Measurements from ENCODE around the gene TM7SF2. TPM values are rescaled to one million over a fixed set of nuclear protein-coding genes. Genes with fewer than 3 reads are reported as not detected.
A peak's percentile ranks its signal among the peaks of the same experiment; 100 is the strongest.

The TM7SF2 gene
- total and polyA plus RNA-seq, 10 donors = 8.9 to 29.7 (median 14.3) TPM

- Histone ChIP-seq H3K36me3 (peaks cover 0 to 92% (median 18%) of the 10 kb centered on the region in 6 donors), H3K27ac (no peak overlapping the region), H3K9me3 (no peaks in the 10 kb centered on the region), H3K4me1 (peaks cover 3 to 42% (median 10%) of the 10 kb centered on the region in 6 donors), H3K27me3 (replicated peaks in 1 of 7) (no peaks in the 10 kb centered on the region), H3K4me3 (no peak overlapping the region)
- no peak for DNase-seq
- intact Hi-C loops (cut with DNase I; ENCODE audit: low total_unique reads) = no loop called here
- TF ChIP-seq POLR2AphosphoS5 (IDR thresholded peaks at IDR 0.05) = no peak
- no peak for TF ChIP-seq CTCF (IDR thresholded peaks at IDR 0.05 in 8 of 11, conservative IDR thresholded peaks at IDR 0.05 in 3 of 11)
- no peak for TF ChIP-seq POLR2A (IDR thresholded peaks at IDR 0.05)
- WGBS, 5 donors = 95 to 98% (median 96%) methylated on average over 8 of the region's 8 CpGs
Observed at GRCh38 chr11:65102142-65103095, 9.3 kb upstream of the TM7SF2 start.

- Histone ChIP-seq H3K4me3 (no peak overlapping the region), H3K27ac (peak overlapping the region in 7 of 8 donors; percentile 33 to 76 (median 57)), H3K36me3 (peaks cover 0 to 92% (median 25%) of the 10 kb centered on the region in 6 donors), H3K4me1 (peaks cover 0 to 31% (median 1%) of the 10 kb centered on the region in 6 donors), H3K9me3 (no peaks in the 10 kb centered on the region), H3K27me3 (replicated peaks in 1 of 7) (no peaks in the 10 kb centered on the region)
- no peak for DNase-seq
- intact Hi-C loops (cut with DNase I; ENCODE audit: low total_unique reads) = no loop called here
- TF ChIP-seq POLR2A (IDR thresholded peaks at IDR 0.05) (no peak), POLR2AphosphoS5 (IDR thresholded peaks at IDR 0.05) (no peak), CTCF (IDR thresholded peaks at IDR 0.05 in 8 of 11, conservative IDR thresholded peaks at IDR 0.05 in 3 of 11) (no peak)
Observed at GRCh38 chr11:65103476-65103875, 8.2 kb upstream of the TM7SF2 start.

- Histone ChIP-seq H3K27ac (peak overlapping the region in 7 of 8 donors; percentile 35 to 76 (median 57)), H3K27me3 (replicated peaks in 1 of 7) (no peaks in the 10 kb centered on the region), H3K9me3 (no peaks in the 10 kb centered on the region), H3K4me3 (no peak overlapping the region), H3K4me1 (peaks cover 0 to 22% (median 1%) of the 10 kb centered on the region in 6 donors), H3K36me3 (peaks cover 0 to 92% (median 37%) of the 10 kb centered on the region in 6 donors)
- WGBS, 5 donors = 80 to 91% (median 84%) methylated on average over 4 of the region's 4 CpGs
- intact Hi-C loops (cut with DNase I; ENCODE audit: low total_unique reads) = no loop called here
- TF ChIP-seq POLR2AphosphoS5 (IDR thresholded peaks at IDR 0.05) (no peak), POLR2A (IDR thresholded peaks at IDR 0.05) (no peak), CTCF (IDR thresholded peaks at IDR 0.05 in 8 of 11, conservative IDR thresholded peaks at IDR 0.05 in 3 of 11) (no peak)
- no peak for DNase-seq
Observed at GRCh38 chr11:65104628-65105027, 7.0 kb upstream of the TM7SF2 start.

- peak; percentile 54 for DNase-seq
- TF ChIP-seq CTCF (IDR thresholded peaks at IDR 0.05 in 8 of 11, conservative IDR thresholded peaks at IDR 0.05 in 3 of 11) (no peak), POLR2AphosphoS5 (IDR thresholded peaks at IDR 0.05) (no peak), POLR2A (IDR thresholded peaks at IDR 0.05) (no peak)
- Histone ChIP-seq H3K27ac (no peak overlapping the region), H3K9me3 (no peaks in the 10 kb centered on the region), H3K27me3 (replicated peaks in 1 of 7) (no peaks in the 10 kb centered on the region), H3K4me3 (no peak overlapping the region), H3K4me1 (peaks cover 17 to 45% (median 23%) of the 10 kb centered on the region in 6 donors), H3K36me3 (peaks cover 0 to 75% (median 39%) of the 10 kb centered on the region in 6 donors)
- WGBS, 5 donors = 90 to 96% (median 94%) methylated on average over 12 to 15 of the region's 15 CpGs
- intact Hi-C loops (cut with DNase I; ENCODE audit: low total_unique reads) = no loop called here
Observed at GRCh38 chr11:65107078-65107477, 4.6 kb upstream of the TM7SF2 start.

All from spleen (tissue), 11 donors.